IPS-18a (cell line): ENCODE results near the gene THRSP.
"Not testable (repeated sequence)": the region's sequence is repeated elsewhere in the genome, so short reads cannot be mapped to it uniquely, and the experiment has no call there.

Experiments
- H3K27ac ChIP-seq: one replicate; pipeline ENCODE4 v1.5.1; 2013; ENCODE audit warnings: low read length
- H3K27me3 ChIP-seq: one replicate; pipeline ENCODE4 v1.6.1; 2013; ENCODE audit warnings: mild to moderate bottlenecking, low read length; ENCODE audit not compliant: control insufficient read depth, insufficient read depth
- H3K36me3 ChIP-seq: one replicate; pipeline ENCODE4 v1.6.1; 2013; ENCODE audit warnings: low read depth, low read length; ENCODE audit not compliant: control insufficient read depth
- H3K4me1 ChIP-seq: one replicate; pipeline ENCODE4 v1.6.1; 2013; ENCODE audit warnings: low read depth, low read length; ENCODE audit not compliant: control insufficient read depth
- H3K4me3 ChIP-seq: one replicate; pipeline ENCODE4 v1.5.1; 2013; ENCODE audit warnings: low read length
- H3K9ac ChIP-seq: one replicate; pipeline ENCODE4 v1.6.1; 2013; ENCODE audit warnings: mild to moderate bottlenecking, low read length, moderate library complexity
- H3K9me3 ChIP-seq: one replicate; pipeline ENCODE4 v1.6.1; 2013; ENCODE audit warnings: low read depth, low read length; ENCODE audit not compliant: control insufficient read depth

The THRSP gene, protein sequence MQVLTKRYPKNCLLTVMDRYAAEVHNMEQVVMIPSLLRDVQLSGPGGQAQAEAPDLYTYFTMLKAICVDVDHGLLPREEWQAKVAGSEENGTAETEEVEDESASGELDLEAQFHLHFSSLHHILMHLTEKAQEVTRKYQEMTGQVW

DNA sequence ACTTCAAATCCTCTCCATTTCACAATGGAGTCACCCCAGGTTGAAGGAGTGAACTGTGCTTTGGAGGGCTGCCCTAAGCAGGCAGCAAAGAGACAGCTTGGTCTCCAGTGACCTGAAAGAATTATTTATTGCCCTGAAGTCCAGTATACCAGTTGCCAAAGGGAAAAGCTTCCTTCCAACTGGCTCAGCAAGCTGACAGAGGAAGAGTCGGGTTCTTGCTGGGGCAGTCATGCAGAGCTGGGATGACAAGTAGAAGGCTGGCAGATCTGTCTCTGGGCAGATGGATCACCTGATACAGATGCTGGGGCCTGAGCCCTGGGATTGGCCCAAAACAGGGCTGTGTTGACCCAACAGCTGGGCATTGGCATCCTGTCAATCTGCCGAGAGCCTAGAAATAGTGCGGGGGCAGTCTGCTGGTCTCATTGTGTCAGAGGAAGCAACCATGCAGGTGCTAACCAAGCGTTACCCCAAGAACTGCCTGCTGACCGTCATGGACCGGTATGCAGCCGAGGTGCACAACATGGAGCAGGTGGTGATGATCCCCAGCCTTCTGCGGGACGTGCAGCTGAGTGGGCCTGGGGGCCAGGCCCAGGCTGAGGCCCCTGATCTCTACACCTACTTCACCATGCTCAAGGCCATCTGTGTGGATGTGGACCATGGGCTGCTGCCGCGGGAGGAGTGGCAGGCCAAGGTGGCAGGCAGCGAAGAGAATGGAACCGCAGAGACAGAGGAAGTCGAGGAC is at the start of gene THRSP:
TSS of gene THRSP (plus strand) at position 422 of the 742 bp plus-strand sequence. CDS start at position 443, 21 bp downstream.
- Histone ChIP-seq H3K4me3 (no peak within 1 kb of the TSS), H3K36me3 (no peaks in the 10 kb centered on the region), H3K9me3 (no peaks in the 10 kb centered on the region), H3K4me1 (no peaks in the 10 kb centered on the region), H3K27me3 (no peaks in the 10 kb centered on the region), H3K27ac (no peak within 1 kb of the TSS), H3K9ac (no peak within 1 kb of the TSS)

DNA sequence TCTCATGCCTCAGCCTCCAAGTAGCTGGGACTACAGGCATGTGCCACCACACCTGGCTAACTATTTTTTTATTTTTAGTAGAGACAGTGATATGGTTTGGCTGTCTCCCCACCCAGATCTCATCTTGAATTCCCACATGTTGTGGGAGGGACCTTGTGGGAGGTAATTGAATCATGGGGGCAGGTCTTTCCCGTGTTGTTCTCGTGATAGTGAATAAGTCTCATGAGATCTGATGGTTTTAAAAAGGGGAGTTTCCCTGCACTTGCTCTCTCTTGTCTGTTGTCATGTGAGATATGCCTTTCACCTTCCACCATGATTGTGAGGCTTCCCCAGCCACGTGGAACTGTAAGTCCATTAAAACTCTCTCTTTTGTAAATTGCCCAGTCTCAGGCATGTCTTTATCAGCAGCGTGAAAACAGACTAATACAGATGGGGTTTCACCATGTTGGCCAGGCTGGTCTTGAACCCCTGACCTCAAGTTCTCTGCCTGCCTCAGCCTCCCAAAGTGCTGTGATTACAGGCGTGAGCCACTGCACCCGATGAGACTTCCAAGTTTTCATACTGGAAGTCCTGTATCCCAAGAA is 48.6 kb upstream of the THRSP start:
- not testable (repeated sequence) for H3K4me3 ChIP-seq, H3K4me1 ChIP-seq, H3K27me3 ChIP-seq, H3K9me3 ChIP-seq, H3K9ac ChIP-seq, H3K27ac ChIP-seq
- peaks cover 15% of the 10 kb centered on the region for H3K36me3 ChIP-seq

DNA sequence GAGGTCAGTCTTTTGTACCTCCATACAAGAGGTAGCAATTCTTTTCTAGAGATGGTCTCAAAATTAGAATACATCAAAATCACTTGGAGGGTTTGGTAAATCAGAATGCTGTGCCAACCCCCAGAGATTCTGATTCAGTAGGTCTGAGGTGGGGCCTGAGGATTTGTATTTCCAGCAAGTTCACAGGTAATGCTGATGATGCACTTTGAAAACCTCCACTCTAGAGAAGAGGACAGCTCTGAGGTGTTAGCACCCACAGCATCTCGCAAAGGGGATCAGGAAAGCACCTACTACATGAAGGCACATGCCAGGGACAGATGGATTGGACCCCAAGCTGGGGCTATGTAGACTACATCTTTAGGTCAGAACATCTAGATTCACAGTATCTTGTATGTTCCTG is 47.8 kb upstream of the THRSP start:
- H3K27me3 ChIP-seq: no peaks in the 10 kb centered on the region
- no peaks in the 10 kb centered on the region for H3K9me3 ChIP-seq

DNA sequence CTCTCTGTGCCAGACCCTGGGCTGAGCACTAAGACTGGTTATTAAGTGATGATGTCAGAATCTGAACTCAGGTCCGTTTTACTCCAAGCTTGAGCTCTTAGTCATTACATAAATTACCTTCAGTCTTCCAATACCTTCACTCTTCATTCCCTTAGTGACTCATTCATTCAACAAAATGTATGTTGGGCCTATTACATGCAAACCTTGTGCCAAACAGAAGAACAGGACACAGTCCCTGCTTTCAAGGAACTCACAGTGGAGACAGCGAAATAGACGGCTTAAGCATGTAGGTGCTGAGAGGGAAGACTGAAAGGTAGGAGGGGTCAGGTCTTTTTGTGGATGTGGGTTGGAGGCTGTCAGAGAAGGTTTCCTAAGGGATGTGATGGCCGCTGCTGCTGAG is 43.9 kb upstream of the THRSP start:
- Histone ChIP-seq H3K27ac (no peak overlapping the region), H3K9ac (no peak overlapping the region), H3K4me1 (peaks cover 6% of the 10 kb centered on the region), H3K9me3 (no peaks in the 10 kb centered on the region), H3K4me3 (no peak overlapping the region), H3K27me3 (no peaks in the 10 kb centered on the region), H3K36me3 (peaks cover 15% of the 10 kb centered on the region)

More for the DNA sequence above, 47.8 kb upstream of the THRSP start:
- no peak overlapping the region for H3K9ac ChIP-seq
- peaks cover 15% of the 10 kb centered on the region for H3K36me3 ChIP-seq
- H3K27ac ChIP-seq: no peak overlapping the region
- H3K4me3 ChIP-seq: no peak overlapping the region
- peaks cover 3% of the 10 kb centered on the region for H3K4me1 ChIP-seq

DNA sequence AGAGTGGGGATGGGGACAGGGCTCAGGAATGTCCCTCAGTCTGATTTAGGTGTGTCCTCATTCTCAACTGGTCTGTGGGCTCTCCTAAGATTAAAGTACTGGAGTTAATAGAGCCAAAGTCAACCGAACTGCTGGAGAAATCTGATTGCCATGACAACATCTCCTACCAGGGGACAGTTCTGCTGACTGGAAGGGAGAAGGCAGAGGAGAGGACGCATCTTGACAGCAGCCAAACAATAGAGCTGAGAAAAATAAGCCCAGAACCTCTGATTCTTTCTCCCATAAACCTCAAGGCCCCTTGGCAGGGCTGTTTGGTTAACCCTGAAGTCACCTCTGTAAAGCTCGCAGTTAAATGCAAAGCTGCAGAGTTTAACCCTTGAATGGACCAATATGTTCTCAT is 43.4 kb upstream of the THRSP start:
- Histone ChIP-seq H3K9ac (no peak overlapping the region), H3K9me3 (no peaks in the 10 kb centered on the region), H3K36me3 (peaks cover 15% of the 10 kb centered on the region), H3K4me3 (no peak overlapping the region), H3K27ac (no peak overlapping the region), H3K4me1 (peaks cover 6% of the 10 kb centered on the region), H3K27me3 (no peaks in the 10 kb centered on the region)

DNA sequence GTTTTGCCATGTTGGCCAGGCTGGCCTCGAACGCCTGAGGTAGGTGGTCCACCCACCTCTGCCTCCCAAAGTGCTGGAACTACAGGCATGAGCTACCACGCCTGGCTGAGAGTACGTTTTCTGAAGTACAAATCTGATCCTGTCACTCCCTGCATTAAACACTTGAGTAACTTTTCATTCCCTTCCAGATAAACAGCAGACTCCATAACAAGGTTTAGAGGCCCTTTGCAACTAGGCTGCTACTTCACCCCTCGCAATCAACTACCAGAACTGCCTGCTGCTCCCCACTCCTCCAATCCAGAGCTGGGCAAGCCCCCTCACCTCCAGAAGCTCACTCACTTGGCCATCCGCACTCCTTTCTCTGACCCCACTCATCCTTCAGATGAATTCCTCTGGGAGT is 42.0 kb upstream of the THRSP start:
- H3K4me3 ChIP-seq: no peak overlapping the region
- H3K27ac ChIP-seq: no peak overlapping the region
- no peaks in the 10 kb centered on the region for H3K9me3 ChIP-seq
- peaks cover 2% of the 10 kb centered on the region for H3K36me3 ChIP-seq
- H3K27me3 ChIP-seq: no peaks in the 10 kb centered on the region
- peaks cover 6% of the 10 kb centered on the region for H3K4me1 ChIP-seq
- no peak overlapping the region for H3K9ac ChIP-seq

DNA sequence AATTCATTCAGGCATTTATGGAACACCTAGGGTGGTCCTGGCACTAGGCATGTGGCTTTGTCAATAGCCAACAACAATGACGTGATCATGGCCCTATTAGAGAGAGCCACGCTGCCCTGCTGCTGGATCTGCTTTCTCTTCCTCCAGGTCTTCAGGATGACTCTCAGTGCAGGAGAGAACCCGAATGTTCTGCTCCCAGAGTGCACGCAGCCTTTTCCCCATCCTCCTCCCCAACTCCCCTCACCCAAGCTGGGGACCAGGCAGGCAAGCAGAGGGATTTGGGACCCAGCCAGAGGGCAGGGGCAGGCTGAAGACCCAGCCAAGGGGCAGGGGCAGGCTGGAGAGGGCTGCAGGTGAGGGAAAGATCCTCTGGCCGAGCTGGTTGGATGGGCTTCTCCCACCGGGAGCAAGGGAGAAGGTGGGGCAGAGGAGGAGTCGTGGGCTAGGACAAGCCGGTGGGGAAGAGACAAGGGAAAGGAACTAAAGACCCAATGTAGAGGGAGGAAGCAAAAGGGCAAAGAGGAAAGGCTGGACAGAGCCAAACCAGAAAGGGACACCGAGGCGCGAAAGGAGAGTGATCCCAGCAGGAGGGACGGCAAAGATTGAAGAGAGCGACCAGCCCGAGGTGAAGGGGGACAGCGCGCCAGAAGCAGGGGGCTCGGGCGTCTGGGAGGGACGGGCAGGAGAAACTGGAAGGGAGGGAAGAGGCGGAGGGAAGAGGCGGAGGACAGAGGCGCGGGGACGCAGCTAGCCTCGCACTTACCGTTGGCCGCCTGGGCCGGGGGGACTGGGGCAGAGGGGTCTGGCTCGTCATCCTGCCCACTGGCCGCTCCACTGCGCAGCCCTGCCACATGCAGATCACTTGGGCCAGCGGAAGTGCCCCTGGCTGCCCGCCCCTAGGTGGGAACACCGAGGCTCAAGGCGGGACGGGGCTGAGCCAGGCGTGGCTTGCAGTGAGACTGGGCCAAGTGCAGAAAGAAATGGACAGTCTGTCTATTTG is 41.0 kb upstream of the THRSP start, which contains the start of gene KCTD14:
TSS of gene KCTD14 (minus strand) at position 880 of the 1,000 bp plus-strand sequence. CDS start at position 853, 27 bp downstream.
- H3K4me3 ChIP-seq: peak within 1 kb of the TSS; percentile 66
- peak within 1 kb of the TSS; percentile 35 for H3K9ac ChIP-seq
- no peaks in the 10 kb centered on the region for H3K27me3 ChIP-seq
- H3K9me3 ChIP-seq: no peaks in the 10 kb centered on the region
- H3K27ac ChIP-seq: no peak within 1 kb of the TSS
- H3K36me3 ChIP-seq: no peaks in the 10 kb centered on the region
- H3K4me1 ChIP-seq: peaks cover 6% of the 10 kb centered on the region

DNA sequence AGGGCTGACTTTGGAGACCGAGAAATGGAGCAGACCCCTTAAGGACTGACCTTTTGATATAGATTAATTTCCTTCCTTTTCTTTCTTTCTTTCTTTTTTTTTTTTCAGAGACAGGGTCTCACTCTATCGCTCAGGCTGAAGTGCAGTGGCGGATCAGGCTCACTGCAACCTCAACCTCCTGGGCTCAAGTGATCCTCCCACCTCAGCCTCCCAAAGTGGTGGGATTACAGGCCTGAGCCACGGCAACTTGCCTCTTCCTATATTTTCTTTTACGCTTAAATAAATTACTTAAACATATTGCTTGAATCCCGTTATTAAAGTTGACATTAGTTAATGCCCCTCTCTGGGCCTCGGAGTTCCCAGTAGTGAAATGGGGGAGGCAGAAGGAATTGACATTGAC is 40.2 kb upstream of the THRSP start:
- Histone ChIP-seq H3K27me3 (no peaks in the 10 kb centered on the region), H3K9ac (peak overlapping the region; percentile 35), H3K4me3 (peak overlapping the region; percentile 66), H3K4me1 (peaks cover 6% of the 10 kb centered on the region), H3K36me3 (no peaks in the 10 kb centered on the region), H3K9me3 (no peaks in the 10 kb centered on the region), H3K27ac (no peak overlapping the region)

DNA sequence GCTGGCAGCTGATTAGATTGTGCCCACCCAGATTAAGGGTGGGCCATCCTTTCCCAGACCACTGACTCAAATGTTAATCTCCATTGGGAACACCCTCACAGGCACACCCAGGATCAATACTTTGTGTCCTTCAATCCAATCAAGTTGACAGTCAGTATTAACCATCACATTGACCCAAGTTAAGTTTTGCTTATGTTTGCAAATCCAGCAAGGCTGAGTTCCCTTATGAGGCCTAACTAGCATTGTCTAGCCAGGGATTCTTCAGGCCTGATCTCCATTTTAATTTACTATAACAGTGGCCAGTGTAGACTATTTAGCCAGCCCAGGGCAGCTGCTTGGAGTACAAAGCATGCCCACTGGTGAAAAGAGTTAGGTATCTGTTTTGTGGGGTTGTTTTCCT is 38.3 kb upstream of the THRSP start:
- no peak overlapping the region for H3K9ac ChIP-seq
- H3K4me1 ChIP-seq: peaks cover 6% of the 10 kb centered on the region
- H3K27ac ChIP-seq: no peak overlapping the region
- H3K27me3 ChIP-seq: no peaks in the 10 kb centered on the region
- H3K36me3 ChIP-seq: no peaks in the 10 kb centered on the region
- H3K9me3 ChIP-seq: no peaks in the 10 kb centered on the region
- H3K4me3 ChIP-seq: no peak overlapping the region

DNA sequence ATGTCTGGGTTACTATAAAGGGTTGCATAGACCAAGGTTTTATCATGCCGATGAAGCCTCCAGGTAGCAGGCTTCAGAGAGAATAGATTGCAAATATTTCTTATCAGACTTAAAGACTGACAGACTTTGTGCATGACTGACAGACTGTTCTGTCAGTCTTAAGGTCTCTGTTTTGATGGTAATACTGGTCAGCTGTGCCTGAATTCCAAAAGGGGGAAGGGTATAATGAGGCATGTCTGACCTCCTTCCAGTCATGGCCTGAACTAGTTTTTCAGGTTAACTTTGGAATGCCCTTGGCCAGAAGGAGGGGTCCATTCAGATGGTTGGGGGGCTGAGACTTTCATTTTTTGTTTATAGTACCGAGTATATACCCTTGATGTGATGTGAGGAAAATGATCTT is 35.9 kb upstream of the THRSP start:
- Histone ChIP-seq H3K4me1 (no peaks in the 10 kb centered on the region), H3K9me3 (no peaks in the 10 kb centered on the region), H3K27me3 (no peaks in the 10 kb centered on the region), H3K4me3 (no peak overlapping the region), H3K27ac (no peak overlapping the region), H3K9ac (no peak overlapping the region), H3K36me3 (no peaks in the 10 kb centered on the region)

DNA sequence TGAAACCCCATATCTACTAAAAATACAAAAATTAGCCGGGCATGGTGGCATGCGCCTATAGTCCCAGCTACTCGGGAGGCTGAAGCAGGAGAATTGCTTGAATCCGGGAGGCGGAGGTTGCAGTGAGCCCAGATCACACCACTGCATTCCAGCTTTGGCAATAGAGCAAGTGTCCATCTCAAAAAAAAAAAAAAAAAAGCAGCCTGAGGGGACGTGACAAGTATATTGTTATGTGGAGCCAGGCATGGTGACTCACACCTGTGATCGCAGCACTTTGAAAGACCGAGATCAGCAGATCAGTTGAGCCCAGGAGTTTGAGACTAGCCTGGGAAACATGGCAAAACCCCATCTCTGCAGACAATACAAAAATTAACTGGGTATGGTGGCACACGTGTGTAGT is 35.2 kb upstream of the THRSP start:
- H3K4me3 ChIP-seq, H3K27ac ChIP-seq, H3K9me3 ChIP-seq, H3K27me3 ChIP-seq, H3K4me1 ChIP-seq, H3K36me3 ChIP-seq, H3K9ac ChIP-seq: not testable (repeated sequence)
